LHCN-M2 (cell line): Measurements from ENCODE around the gene TAS1R1. TPM values are rescaled to one million over a fixed set of nuclear protein-coding genes. Genes with fewer than 3 reads are reported as not detected.

Experiments used
- DNase-seq: peaks from one replicate; pipeline ENCODE4 v3.0.0-alpha.2; 2012; ENCODE audit warnings: low read depth
- total RNA-seq: library from RNA; depleted of rRNA; stranded (reverse); fragments of >200 nt; gene quantifications from 2 replicates; pipeline ENCODE4 v1.2.3, GENCODE V29; 2014

The TAS1R1 gene
- total RNA-seq, 1 experiment from 2014 or later, result 2.5 TPM

GRCh38 chr1:6602669-6603237 is 47.6 kb downstream of the TAS1R1 start, which contains the start of gene KLHL21:
TSS of gene KLHL21 (minus strand) at chr1:6602869. CDS start at chr1:6602817, 52 bp downstream.
- peak; percentile 86 for DNase-seq

- DNase-seq, result peak; percentile 87
Measured at GRCh38 chr1:6603238-6603914, 48.3 kb downstream of the TAS1R1 start.

GRCh38 chr1:6603915-6604558 is 48.9 kb downstream of the TAS1R1 start:
- DNase-seq, result peak; percentile 78

DNA sequence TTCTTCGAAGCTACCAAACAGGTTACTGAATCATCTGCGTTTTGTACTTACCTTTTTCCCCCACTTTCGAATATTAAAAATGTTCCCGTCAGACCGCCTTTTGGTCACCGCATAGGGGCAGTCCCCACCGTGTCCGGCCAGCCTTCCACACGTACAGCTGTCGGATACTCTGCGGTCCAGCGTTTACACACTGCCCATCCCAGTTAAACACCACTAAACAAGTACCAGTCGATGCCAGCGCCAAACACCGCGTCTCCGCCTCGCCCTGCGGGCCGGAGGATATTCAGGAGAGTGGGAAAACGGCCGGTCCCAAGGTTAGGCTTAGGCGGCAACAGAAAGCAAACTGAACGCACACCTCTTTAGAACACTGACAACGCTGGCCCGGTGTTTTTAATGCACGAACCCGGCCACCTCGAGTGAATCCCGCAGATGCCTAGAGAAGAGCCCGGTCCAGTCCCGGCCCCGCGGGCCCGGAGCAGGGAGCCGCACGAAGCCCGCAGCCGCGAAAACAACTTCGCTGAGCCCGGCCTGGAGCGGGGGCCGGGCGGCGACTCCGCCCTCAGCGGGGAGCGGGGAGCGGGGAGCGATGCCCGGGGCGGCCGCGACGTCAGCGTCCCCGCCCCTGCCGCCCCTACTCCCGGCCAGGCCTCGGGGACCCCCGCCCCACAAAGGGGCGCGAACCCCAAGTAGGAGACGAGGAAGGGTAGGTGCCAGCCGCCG is 57.7 kb downstream of the TAS1R1 start:
- peak; percentile 59 for DNase-seq

DNA sequence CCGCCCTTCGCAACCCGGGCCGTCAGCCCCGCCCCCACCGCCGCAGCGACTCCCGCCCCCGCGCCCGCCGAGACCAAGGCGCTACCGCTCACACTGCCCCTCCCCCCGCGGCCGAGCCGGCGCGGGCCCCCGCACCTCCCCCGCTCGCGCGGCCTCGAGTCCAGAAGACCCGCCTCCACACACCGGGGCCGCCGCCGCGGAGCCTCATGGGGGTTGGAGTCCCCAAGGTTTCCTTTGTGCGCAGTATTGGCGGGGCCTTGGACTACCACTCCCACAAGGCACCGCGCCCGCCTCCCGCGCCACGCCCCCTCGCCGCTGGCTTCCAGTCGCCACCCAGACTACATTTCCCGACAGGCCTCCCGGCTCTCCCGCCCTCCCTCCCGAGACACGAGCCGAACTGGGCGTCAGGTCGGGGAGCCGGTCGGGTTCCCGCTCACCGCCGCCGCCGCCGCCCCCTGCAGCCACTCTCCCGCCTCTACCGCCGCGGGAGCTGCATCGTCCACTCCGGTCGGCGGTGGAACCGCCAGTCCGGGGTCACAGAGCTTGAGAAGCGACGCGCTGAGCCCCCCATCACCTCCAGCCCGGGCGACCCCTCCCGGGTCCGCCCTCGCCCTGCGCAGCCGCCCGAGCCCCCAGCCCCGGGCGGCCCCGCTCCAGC is 58.4 kb downstream of the TAS1R1 start, which contains the start of gene PHF13:
PHF13 (plus strand) TSS at position 371 of the 658 bp plus-strand sequence. CDS start 336 bp downstream, outside the sequence.
- peak; percentile 99 for DNase-seq

GRCh38 chr1:6614019-6614928 is 59.2 kb downstream of the TAS1R1 start:
- no peak for DNase-seq

DNA sequence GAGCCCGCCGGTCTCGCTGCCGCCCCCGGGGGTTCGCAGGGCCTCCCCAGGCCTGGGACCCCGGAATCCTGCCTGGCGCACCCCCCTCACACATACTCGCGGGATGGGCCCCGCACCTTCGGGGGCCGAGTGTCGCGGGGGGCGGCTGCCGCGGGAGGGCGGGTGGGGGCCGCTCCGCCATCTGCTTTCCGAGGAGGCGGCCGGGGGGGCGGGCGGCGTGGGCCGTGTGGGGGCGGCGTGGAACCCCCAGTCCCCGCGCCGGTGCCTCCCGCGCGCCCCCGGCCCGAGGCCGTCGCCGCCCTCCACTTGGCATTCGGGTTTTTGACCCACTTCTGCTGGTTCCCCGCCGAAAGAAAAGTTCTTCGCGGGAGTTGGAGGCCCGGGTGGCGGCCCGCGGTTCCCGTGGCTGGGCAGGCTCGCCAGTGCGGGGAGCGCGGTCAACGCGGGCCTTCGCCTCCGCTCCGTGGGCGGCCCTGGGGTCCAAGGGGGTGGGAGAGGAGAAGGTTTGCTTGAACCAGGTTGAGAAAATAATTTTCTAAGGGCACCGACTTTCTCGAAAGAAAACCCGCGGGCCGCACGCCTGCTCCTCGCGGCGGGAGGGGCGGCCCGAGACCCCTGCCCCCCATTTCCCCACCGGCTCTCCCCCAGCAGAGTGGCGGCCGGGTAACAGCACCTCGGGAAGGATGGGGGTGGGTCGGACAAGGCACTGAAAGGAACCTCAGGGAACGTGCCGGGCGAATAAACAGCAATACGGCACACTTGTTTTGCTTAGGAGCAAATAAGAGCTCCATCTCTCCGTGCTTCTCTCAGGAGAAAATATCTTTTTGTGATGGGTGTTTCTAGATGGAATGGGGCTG is 60.0 kb downstream of the TAS1R1 start:
- DNase-seq, result no peak

GRCh38 chr1:6619045-6619444 is 63.9 kb downstream of the TAS1R1 start:
- no peak for DNase-seq

DNA sequence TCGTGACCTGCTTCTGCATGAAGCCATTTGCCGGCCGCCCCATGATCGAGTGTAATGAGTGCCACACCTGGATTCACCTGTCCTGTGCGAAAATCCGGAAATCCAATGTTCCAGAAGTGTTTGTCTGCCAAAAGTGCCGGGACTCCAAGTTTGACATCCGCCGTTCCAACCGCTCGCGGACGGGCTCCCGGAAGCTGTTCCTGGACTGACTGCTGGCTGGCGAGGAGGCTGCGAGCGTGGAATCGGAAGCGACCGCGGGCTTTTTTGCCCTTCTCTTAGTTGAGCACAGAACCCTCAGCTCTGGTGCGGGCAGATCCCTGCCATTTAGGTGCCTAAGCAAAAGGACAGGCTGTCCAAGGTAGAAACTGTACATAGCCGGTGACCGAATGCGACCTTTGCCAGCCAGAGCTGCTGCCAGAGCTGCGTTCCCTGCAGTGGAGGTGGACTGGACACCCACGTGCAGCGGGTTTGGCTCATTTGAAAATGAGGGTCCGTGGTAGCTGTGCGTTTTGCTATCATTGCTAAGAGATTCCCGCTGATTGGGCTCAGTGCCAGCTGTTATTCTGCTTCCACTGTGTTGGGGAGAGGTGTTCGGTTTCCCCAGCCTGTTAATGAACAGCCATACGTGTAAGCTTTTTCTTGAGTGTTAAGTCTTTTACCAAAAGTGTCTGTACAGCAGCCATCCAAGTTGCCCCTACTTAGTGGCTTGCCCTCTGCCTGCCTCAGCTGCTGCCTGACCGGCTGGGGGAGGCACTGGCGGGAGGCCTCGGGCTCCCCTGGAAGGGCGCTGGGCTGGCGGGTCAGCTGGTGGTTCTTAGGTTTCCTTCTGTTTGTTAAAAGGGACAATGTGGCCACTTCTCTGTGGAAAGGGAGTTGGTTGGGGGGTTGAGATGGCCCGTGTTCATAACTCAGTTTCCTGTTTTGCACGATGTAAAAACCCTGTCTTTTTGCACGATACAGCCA is 66.6 kb downstream of the TAS1R1 start:
- DNase-seq, result no peak

DNA sequence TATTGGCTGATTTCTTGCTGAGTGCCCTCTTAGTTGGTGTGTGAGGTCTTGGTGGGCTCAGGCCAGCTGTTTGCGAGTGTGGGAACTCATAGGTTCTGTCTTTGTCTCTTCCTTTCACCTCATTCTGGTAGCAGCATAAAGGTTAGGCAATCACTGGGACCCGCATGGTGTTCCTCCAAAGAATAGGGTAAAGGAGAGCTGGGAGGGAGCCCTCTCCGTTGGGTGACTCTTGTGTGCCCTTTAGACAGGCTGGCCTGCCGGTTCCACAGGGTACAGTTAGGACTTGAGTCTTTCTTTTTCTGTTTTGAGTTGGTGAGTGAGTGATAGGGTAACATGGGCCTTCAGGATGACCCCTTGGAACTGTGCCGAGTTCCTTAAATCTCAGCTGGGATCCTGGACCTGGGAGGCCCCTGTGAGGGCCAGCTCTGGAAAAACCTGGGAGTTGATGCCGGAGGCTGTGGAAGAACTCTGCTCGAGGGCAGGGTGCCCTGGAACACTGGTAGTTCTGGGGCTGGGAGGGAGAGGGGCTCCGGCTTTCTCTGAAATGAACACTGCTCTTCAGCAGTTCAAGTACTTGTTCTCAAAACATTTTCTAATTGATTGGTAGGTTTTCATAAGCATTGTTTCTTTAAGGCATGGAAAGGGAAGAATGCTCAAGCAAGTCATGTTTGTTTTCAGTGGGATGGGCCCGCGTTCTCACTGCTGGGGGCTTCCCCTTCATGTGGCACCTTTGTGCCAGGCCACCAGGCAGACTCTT is 67.5 kb downstream of the TAS1R1 start:
- no peak for DNase-seq

DNA sequence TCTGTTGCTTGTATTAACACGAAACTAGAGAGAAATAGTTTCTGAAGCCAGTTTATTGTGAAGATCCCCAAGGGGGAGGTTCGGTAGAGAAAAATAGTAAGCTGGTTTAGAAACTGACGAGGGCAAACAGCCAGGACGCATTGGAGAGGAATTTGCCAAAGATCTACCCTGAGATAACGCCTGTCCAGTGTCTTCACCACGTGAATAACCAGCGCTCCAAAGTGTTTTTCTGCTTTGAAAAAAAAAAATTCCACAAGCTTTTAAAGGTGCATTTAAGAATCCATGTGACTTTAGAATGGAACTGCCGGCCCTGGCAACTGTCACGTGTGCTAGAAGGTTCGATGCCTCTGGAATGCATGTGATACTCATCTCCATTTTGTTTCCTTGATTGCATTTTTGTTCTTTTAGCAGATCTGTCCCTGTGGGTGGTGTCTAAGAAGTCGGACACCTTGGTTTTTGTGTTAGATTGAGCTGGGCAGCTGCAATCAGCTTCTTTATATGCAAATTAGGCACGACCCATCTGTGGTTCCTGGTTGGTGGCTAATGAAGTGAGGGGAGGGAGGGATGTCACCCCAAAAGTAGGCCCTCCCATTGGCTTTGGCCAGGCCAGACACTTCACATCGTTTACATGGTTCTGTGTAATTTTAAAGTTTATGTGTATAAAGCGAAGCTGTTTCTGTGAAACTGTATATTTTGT is 68.3 kb downstream of the TAS1R1 start:
- DNase-seq, result no peak

- peak; percentile 95 for DNase-seq
Measured at GRCh38 chr1:6624710-6625583, 69.8 kb downstream of the TAS1R1 start, which contains the start of gene THAP3. TSS of gene THAP3 (plus strand) at chr1:6624868. CDS start at chr1:6625219, 351 bp downstream.

- DNase-seq, result peak; percentile 53
Measured at GRCh38 chr1:6625584-6626149, 70.6 kb downstream of the TAS1R1 start.

- no peak for DNase-seq
Measured at GRCh38 chr1:6627031-6627430, 71.9 kb downstream of the TAS1R1 start.

- DNase-seq, result peak; percentile 60
Measured at GRCh38 chr1:6627841-6628545, 72.9 kb downstream of the TAS1R1 start.
